HepG2 (cell line): ENCODE measurements around the gene TRIO. TPM values are rescaled to one million over a fixed set of nuclear protein-coding genes. Genes with fewer than 3 reads are reported as not detected.
A peak's percentile ranks its signal among the peaks of the same experiment; 100 is the strongest.

Experiments used
- CEBPZ ChIP-seq: IDR thresholded peaks from 2 replicates; pipeline ENCODE4 v1.6.1; 2012; ENCODE audit warnings: low read length, improper control_type of control experiment
- HOXD1 ChIP-seq: sonication (generic); formaldehyde crosslinking; IDR thresholded peaks from 2 replicates; pipeline ENCODE4 v1.5.0; 2020; ENCODE audit warnings: missing genetic modification reagents
- MAFG ChIP-seq: sonication (generic); formaldehyde crosslinking; IDR thresholded peaks from 2 replicates; pipeline ENCODE4 v1.5.1; 2020; ENCODE audit warnings: mild to moderate bottlenecking, missing genetic modification reagents
- MLXIP ChIP-seq: sonication (generic); formaldehyde crosslinking; IDR thresholded peaks from 2 replicates; pipeline ENCODE4 v1.9.0; 2021; ENCODE audit warnings: missing genetic modification reagents, borderline replicate concordance
- NONO ChIP-seq, 2 experiments: fragments of 450-650 bp in 1 of 2; sonication (generic) in 1 of 2; formaldehyde crosslinking in 1 of 2; IDR thresholded peaks in 1 of 2; conservative IDR thresholded peaks in 1 of 2; 2 replicates each; pipeline versions ENCODE4 v1.6.1 to v1.8.0; 2017 to 2022; ENCODE audit warnings: mild to moderate bottlenecking in 1 of 2, missing genetic modification reagents in 1 of 2, moderate library complexity in 1 of 2
- POLR2A ChIP-seq, 2 experiments: IDR thresholded peaks; 2 replicates each; pipeline ENCODE4 v1.6.1; 2011; ENCODE audit warnings: low read depth in 2 of 2, low read length in 2 of 2, mild to moderate bottlenecking in 1 of 2, moderate library complexity in 1 of 2; ENCODE audit not compliant: insufficient read depth in 1 of 2
- PRPF4 ChIP-seq: fragments of 200-400 bp; formaldehyde crosslinking; IDR thresholded peaks from 2 replicates; pipeline ENCODE4 v1.6.1; 2016; ENCODE audit warnings: low read length, low read depth; ENCODE audit not compliant: poor library complexity, severe bottlenecking
- REST ChIP-seq, 2 experiments: IDR thresholded peaks; 2 replicates each; pipeline ENCODE4 v1.6.1; 2011 to 2012; ENCODE audit warnings: low read length in 2 of 2, borderline replicate concordance in 1 of 2, low read depth in 1 of 2, mild to moderate bottlenecking in 1 of 2, moderate library complexity in 1 of 2
- SRSF4 ChIP-seq: fragments of 200-400 bp; formaldehyde crosslinking; IDR thresholded peaks from one replicate; pipeline ENCODE4 v1.6.1; 2018; ENCODE audit warnings: mild to moderate bottlenecking, low read depth, low read length, moderate library complexity; ENCODE audit not compliant: poor library complexity, severe bottlenecking
- ZBTB43 ChIP-seq: sonication (generic); formaldehyde crosslinking; conservative IDR thresholded peaks from 2 replicates; pipeline ENCODE4 v1.4.0; 2020; ENCODE audit warnings: missing genetic modification reagents
- ZNF574 ChIP-seq: sonication (generic); formaldehyde crosslinking; IDR thresholded peaks from 2 replicates; pipeline ENCODE4 v1.4.0; 2020; ENCODE audit warnings: missing genetic modification reagents
- ZNF615 ChIP-seq: sonication (generic); formaldehyde crosslinking; IDR thresholded peaks from 2 replicates; pipeline ENCODE4 v1.5.0; 2020; ENCODE audit warnings: mild to moderate bottlenecking, missing genetic modification reagents, borderline replicate concordance
- ZNF75D ChIP-seq: sonication (generic); formaldehyde crosslinking; IDR thresholded peaks from 2 replicates; pipeline ENCODE4 v1.8.1; 2023; ENCODE audit warnings: missing genetic modification reagents, mild to moderate bottlenecking, borderline replicate concordance
- polyA plus RNA-seq, 8 experiments: library from polyadenylated mRNA; depleted of rRNA in 3 of 8; stranded (reverse) in 7 of 8; unstranded in 1 of 8; fragments of >200 nt; fragmentation: Illumina TruSeq in 4 of 8; extraction: Trizol in 4 of 8; gene quantifications; 2 replicates each; pipeline versions ENCODE4 v1.2.1 to v1.2.3, GENCODE V29; 2011 to 2016; ENCODE audit warnings: low read depth in 4 of 8, missing spikeins in 1 of 8, mixed read lengths in 1 of 8; ENCODE audit not compliant: insufficient read depth in 1 of 8
- total RNA-seq, 5 experiments: library from RNA; depleted of rRNA; stranded (reverse); fragments of >200 nt; fragmentation: Illumina TruSeq; extraction: Trizol; gene quantifications; 2 replicates each; pipeline ENCODE4 v1.2.3, GENCODE V29; 2016; ENCODE audit warnings: low read depth in 1 of 5

The TRIO gene
- total and polyA plus RNA-seq, 2 of the 13 experiments (the other 11 are each of a cell fraction or from before 2014, with no cell fraction given) = 45.2 to 45.9 TPM

- TF ChIP-seq ZNF574 (CRISPR knock-in tag) (peak; percentile 56; the same call in 1 of the 2 replicates), REST (IDR thresholded peaks at IDR 0.05; ENCODE audit: borderline replicate concordance in 1 of 2, low read depth in 1 of 2, low read length in 2 of 2) (no peak), SRSF4 (no peak), CEBPZ (no peak), ZNF75D (no peak), PRPF4 (no peak), ZBTB43 (no peak), NONO (IDR thresholded peaks at IDR 0.05) (no peak), NONO (CRISPR knock-in tag; conservative IDR thresholded peaks at IDR 0.05) (peak; percentile 53; the same call in 1 of the 2 replicates), POLR2A (IDR thresholded peaks at IDR 0.05; ENCODE audit: insufficient read depth in 1 of 2, low read depth in 2 of 2, low read length in 2 of 2) (peak in 1 of 2 experiments; percentile 78; a peak in 2 of 4 replicates), ZNF615 (no peak), MAFG (CRISPR knock-in tag) (no peak), MLXIP (CRISPR knock-in tag) (no peak), HOXD1 (no peak)
These were observed at the start of gene TRIO (continued) for GRCh38 chr5:14142827-14143545.
